ENCODE measurements around the gene SIX5. TPM values are rescaled to one million over a fixed set of nuclear protein-coding genes. Genes with fewer than 3 reads are reported as not detected.

Gene SIX5
- total RNA-seq, 1 experiment from 2014 or later = 23.6 TPM

DNA sequence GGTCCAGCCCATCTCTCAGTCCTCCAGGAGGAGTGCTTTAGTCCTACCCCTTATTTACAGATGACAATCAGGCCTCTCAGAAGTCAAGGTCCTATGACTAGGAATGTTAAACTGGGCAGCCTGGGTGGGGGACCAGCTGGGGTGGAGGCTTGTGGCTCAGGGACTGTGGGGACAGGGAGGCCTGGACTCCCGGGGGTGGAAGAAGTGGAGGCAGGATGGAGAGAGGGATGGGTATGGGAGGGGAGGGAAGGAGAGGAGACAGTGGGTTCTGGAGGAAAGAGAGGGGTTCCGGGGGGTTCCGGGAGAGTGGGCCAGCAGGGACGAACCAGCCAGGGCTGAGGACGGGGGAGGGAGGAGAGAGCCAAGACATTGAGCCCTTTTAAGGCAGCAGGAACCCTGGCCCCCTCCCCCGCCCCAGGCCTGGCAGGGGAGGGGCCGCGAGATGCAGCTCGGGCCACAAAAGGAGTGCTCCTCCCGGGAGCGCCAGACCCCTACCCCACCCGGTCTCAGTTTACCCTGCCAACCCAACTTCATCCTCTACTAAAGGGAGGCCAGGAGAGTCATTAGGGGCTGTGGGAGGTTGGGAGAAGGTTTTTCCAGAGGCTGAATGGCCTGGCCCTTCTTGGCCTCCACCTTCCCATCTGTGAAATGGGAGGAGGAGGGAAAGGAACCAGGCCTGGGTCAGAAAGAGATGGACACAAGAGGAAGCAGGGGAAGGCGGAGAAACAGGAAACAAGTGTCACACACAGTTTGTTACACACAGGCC lies 11.6 kb upstream of the SIX5 start:
- Histone ChIP-seq H3K27me3 (replicated peaks; ENCODE audit: insufficient read depth, low read depth, low read length, poor library complexity) (no peaks in the 10 kb centered on the region), H3K36me3 (ENCODE audit: insufficient read depth, low read length, poor library complexity, severe bottlenecking) (peaks cover 31% of the 10 kb centered on the region), H3K4me1 (ENCODE audit: insufficient read depth, low read length, poor library complexity, severe bottlenecking) (no peaks in the 10 kb centered on the region), H3K27ac (ENCODE audit: low read depth, low read length, poor library complexity, severe bottlenecking) (no peak overlapping the region), H3K4me3 (ENCODE audit: low read depth, low read length, poor library complexity, severe bottlenecking) (no peak overlapping the region), H3K9me3 (ENCODE audit: low read depth, low read length, poor library complexity, severe bottlenecking) (no peaks in the 10 kb centered on the region)
- DNase-seq (ENCODE audit: low spot score) = no peak
- intact Hi-C loops (cut with micrococcal nuclease; ENCODE audit: unreplicated experiment) = no loop called here
- BruUV-seq (replicated peaks) = no TSS peak
- ChIA-PET CTCF (no interaction called here), POLR2A (ENCODE audit: low non-redundant PET) (no interaction called here)
- TF ChIP-seq, protein P1, sequence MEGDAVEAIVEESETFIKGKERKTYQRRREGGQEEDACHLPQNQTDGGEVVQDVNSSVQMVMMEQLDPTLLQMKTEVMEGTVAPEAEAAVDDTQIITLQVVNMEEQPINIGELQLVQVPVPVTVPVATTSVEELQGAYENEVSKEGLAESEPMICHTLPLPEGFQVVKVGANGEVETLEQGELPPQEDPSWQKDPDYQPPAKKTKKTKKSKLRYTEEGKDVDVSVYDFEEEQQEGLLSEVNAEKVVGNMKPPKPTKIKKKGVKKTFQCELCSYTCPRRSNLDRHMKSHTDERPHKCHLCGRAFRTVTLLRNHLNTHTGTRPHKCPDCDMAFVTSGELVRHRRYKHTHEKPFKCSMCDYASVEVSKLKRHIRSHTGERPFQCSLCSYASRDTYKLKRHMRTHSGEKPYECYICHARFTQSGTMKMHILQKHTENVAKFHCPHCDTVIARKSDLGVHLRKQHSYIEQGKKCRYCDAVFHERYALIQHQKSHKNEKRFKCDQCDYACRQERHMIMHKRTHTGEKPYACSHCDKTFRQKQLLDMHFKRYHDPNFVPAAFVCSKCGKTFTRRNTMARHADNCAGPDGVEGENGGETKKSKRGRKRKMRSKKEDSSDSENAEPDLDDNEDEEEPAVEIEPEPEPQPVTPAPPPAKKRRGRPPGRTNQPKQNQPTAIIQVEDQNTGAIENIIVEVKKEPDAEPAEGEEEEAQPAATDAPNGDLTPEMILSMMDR (conservative IDR thresholded peaks at IDR 0.05; ENCODE audit: low read depth, low read length) = no peak
- no peak for TF ChIP-seq EZH2 (IDR thresholded peaks at IDR 0.05; ENCODE audit: borderline replicate concordance, low read depth, low read length, poor library complexity, severe bottlenecking)

DNA sequence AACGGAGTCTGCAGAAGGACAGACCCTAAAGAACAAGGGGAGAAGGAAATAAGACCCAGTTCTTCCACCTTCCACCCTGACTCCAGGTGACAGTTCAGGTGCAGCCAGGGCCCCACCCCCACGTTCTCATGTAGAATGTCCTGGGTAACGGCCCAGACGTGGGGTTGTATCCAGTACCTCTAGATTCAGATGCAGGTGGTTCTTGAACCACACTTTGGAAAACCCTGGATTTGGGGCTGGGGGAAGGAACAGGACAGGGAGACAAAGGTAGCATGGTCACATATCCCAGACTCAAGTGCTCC lies 11.0 kb upstream of the SIX5 start:
- no peaks in the 10 kb centered on the region for H3K9me3 ChIP-seq (ENCODE audit: low read depth, low read length, poor library complexity, severe bottlenecking)
- TF ChIP-seq, protein P1 (conservative IDR thresholded peaks at IDR 0.05; ENCODE audit: low read depth, low read length) = no peak
- no peak for TF ChIP-seq EZH2 (IDR thresholded peaks at IDR 0.05; ENCODE audit: borderline replicate concordance, low read depth, low read length, poor library complexity, severe bottlenecking)
- ChIA-PET CTCF (no interaction called here), POLR2A (ENCODE audit: low non-redundant PET) (no interaction called here)
- H3K36me3 ChIP-seq (ENCODE audit: insufficient read depth, low read length, poor library complexity, severe bottlenecking) = peaks cover 25% of the 10 kb centered on the region
- H3K4me3 ChIP-seq (ENCODE audit: low read depth, low read length, poor library complexity, severe bottlenecking) = no peak overlapping the region
- intact Hi-C loops (cut with micrococcal nuclease; ENCODE audit: unreplicated experiment) = no loop called here
- H3K4me1 ChIP-seq (ENCODE audit: insufficient read depth, low read length, poor library complexity, severe bottlenecking) = no peaks in the 10 kb centered on the region
- H3K27me3 ChIP-seq (replicated peaks; ENCODE audit: insufficient read depth, low read depth, low read length, poor library complexity) = no peaks in the 10 kb centered on the region
- BruUV-seq (replicated peaks) = no TSS peak
- H3K27ac ChIP-seq (ENCODE audit: low read depth, low read length, poor library complexity, severe bottlenecking) = no peak overlapping the region
- DNase-seq (ENCODE audit: low spot score) = no peak

DNA sequence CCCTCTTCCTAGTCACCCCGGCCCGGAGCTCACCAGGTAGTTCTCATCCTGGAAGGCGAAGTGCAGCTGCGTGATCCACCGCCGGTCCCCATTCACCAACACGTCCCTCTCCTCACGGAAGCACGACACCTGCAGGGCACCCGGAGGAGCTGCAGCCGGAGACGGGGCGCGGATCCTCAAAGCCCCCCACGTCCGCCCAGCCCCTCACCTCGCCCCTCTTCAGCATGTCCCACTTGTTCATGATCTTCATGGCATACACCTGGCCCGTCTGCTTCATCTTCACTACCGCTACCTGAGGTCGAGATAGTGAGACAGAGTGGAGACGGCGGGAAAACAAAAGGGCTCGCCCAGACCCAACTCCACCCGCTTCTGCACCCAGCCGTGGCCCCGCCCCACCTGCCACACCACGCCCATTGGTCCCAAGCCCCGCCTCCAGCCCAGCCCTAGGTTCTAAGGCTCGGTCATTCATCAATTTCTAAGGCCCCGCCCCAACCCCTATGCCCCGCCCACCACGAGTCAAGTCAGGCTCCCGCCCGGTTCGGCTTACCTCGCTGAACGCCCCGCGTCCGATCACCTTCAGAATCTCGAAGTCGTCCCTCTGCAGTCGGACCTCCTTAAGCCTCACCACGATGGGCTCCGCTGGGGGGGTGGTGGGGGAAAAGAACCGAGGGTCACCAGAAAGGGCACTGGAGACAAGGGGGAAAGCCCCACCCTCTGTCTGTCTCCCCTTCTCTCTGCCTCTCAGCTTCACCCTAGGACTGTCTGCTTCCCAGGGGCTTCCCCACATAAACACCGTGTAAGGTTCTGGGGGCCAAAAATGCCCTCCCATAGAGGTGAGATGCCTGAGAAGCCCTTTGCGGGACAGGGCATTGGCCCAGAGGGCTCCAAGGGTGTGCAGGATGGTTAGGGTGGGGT lies 10.4 kb upstream of the SIX5 start:
- Histone ChIP-seq H3K9me3 (ENCODE audit: low read depth, low read length, poor library complexity, severe bottlenecking) (no peaks in the 10 kb centered on the region), H3K4me3 (ENCODE audit: low read depth, low read length, poor library complexity, severe bottlenecking) (peak overlapping the region; percentile 40), H3K27me3 (replicated peaks; ENCODE audit: insufficient read depth, low read depth, low read length, poor library complexity) (no peaks in the 10 kb centered on the region), H3K4me1 (ENCODE audit: insufficient read depth, low read length, poor library complexity, severe bottlenecking) (no peaks in the 10 kb centered on the region), H3K27ac (ENCODE audit: low read depth, low read length, poor library complexity, severe bottlenecking) (no peak overlapping the region), H3K36me3 (ENCODE audit: insufficient read depth, low read length, poor library complexity, severe bottlenecking) (peaks cover 25% of the 10 kb centered on the region)
- no TSS peak for BruUV-seq (replicated peaks)
- intact Hi-C loops (cut with micrococcal nuclease; ENCODE audit: unreplicated experiment) = loop anchor here (10.0 kb wide), 1 partner anchor 85 kb away; the partner anchor contains the start of genes QPCTL and SNRPD2
- DNase-seq (ENCODE audit: low spot score) = peak; percentile 91
- ChIA-PET CTCF (interaction anchor here (1.0 to 1.2 kb wide), 2 partner anchors 10 to 87 kb away, joined by 4 to 15 read pairs; partner anchors contain the start of genes QPCTL, SIX5 and SNRPD2), POLR2A (ENCODE audit: low non-redundant PET) (interaction anchor here (0.5 to 0.8 kb wide), 4 partner anchors 10 to 254 kb away, joined by 3 to 6 read pairs (median 3); partner anchors contain the start of genes DMWD and SIX5)
- TF ChIP-seq EZH2 (IDR thresholded peaks at IDR 0.05; ENCODE audit: borderline replicate concordance, low read depth, low read length, poor library complexity, severe bottlenecking) = no peak
- TF ChIP-seq, protein P1 (conservative IDR thresholded peaks at IDR 0.05; ENCODE audit: low read depth, low read length) = peak; percentile 80

Measured in A673 (cell line).